ENCODE results near the gene ZNF521. TPM values are rescaled to one million over a fixed set of nuclear protein-coding genes. Genes with fewer than 3 reads are reported as not detected.

Gene ZNF521
- total RNA-seq, 1 experiment from 2014 or later: not detected

GRCh38 chr18:25262920-25263319 is 89.0 kb downstream of the ZNF521 start:
- intact Hi-C loops (cut with micrococcal nuclease): no loop called here
- H3K27me3 Mint-ChIP-seq (ENCODE audit: insufficient read depth, unreplicated experiment): peaks cover 14% of the 10 kb centered on the region
- no peak for TF ChIP-seq CTCF (IDR thresholded peaks at IDR 0.05; ENCODE audit: unreplicated experiment)
- ChIA-PET POLR2A (no interaction called here), CTCF (no interaction called here)
- H3K4me3 Mint-ChIP-seq (ENCODE audit: unreplicated experiment): no peak overlapping the region
- no peak for DNase-seq (ENCODE audit: unreplicated experiment)
- H3K9me3 Mint-ChIP-seq (ENCODE audit: unreplicated experiment): peaks cover 31% of the 10 kb centered on the region
- H3K36me3 Mint-ChIP-seq (ENCODE audit: insufficient read depth, unreplicated experiment): no peaks in the 10 kb centered on the region
- BruUV-seq (replicated peaks): no TSS peak
- no peak overlapping the region for H3K27ac Mint-ChIP-seq (ENCODE audit: low read depth, unreplicated experiment)
- no peaks in the 10 kb centered on the region for H3K4me1 Mint-ChIP-seq (ENCODE audit: insufficient read depth, unreplicated experiment)

GRCh38 chr18:25261768-25262167 is 90.2 kb downstream of the ZNF521 start:
- H3K36me3 Mint-ChIP-seq (ENCODE audit: insufficient read depth, unreplicated experiment): no peaks in the 10 kb centered on the region
- DNase-seq (ENCODE audit: unreplicated experiment): no peak
- H3K4me3 Mint-ChIP-seq (ENCODE audit: unreplicated experiment): no peak overlapping the region
- peaks cover 14% of the 10 kb centered on the region for H3K27me3 Mint-ChIP-seq (ENCODE audit: insufficient read depth, unreplicated experiment)
- peaks cover 31% of the 10 kb centered on the region for H3K9me3 Mint-ChIP-seq (ENCODE audit: unreplicated experiment)
- no peak overlapping the region for H3K27ac Mint-ChIP-seq (ENCODE audit: low read depth, unreplicated experiment)
- no TSS peak for BruUV-seq (replicated peaks)
- CTCF ChIA-PET: no interaction called here
- no peak for TF ChIP-seq CTCF (IDR thresholded peaks at IDR 0.05; ENCODE audit: unreplicated experiment)
- intact Hi-C loops (cut with micrococcal nuclease): no loop called here
- H3K4me1 Mint-ChIP-seq (ENCODE audit: insufficient read depth, unreplicated experiment): no peaks in the 10 kb centered on the region
- POLR2A ChIA-PET: no interaction called here

- no peaks in the 10 kb centered on the region for H3K4me1 Mint-ChIP-seq (ENCODE audit: insufficient read depth, unreplicated experiment)
- H3K27ac Mint-ChIP-seq (ENCODE audit: low read depth, unreplicated experiment): no peak overlapping the region
- TF ChIP-seq CTCF (IDR thresholded peaks at IDR 0.05; ENCODE audit: unreplicated experiment): no peak
- ChIA-PET POLR2A (no interaction called here), CTCF (no interaction called here)
- intact Hi-C loops (cut with micrococcal nuclease): no loop called here
- H3K4me3 Mint-ChIP-seq (ENCODE audit: unreplicated experiment): no peak overlapping the region
- no peaks in the 10 kb centered on the region for H3K36me3 Mint-ChIP-seq (ENCODE audit: insufficient read depth, unreplicated experiment)
- no TSS peak for BruUV-seq (replicated peaks)
- H3K9me3 Mint-ChIP-seq (ENCODE audit: unreplicated experiment): peaks cover 20% of the 10 kb centered on the region
- H3K27me3 Mint-ChIP-seq (ENCODE audit: insufficient read depth, unreplicated experiment): peaks cover 14% of the 10 kb centered on the region
- DNase-seq (ENCODE audit: unreplicated experiment): no peak
Measured at GRCh38 chr18:25256439-25256838, 95.5 kb downstream of the ZNF521 start.

GRCh38 chr18:25253779-25254178 is 98.2 kb downstream of the ZNF521 start:
- DNase-seq (ENCODE audit: unreplicated experiment): no peak
- H3K27me3 Mint-ChIP-seq (ENCODE audit: insufficient read depth, unreplicated experiment): peaks cover under 1% of the 10 kb centered on the region
- POLR2A ChIA-PET: no interaction called here
- BruUV-seq (replicated peaks): no TSS peak
- peaks cover 8% of the 10 kb centered on the region for H3K9me3 Mint-ChIP-seq (ENCODE audit: unreplicated experiment)
- H3K4me3 Mint-ChIP-seq (ENCODE audit: unreplicated experiment): no peak overlapping the region
- H3K4me1 Mint-ChIP-seq (ENCODE audit: insufficient read depth, unreplicated experiment): no peaks in the 10 kb centered on the region
- H3K27ac Mint-ChIP-seq (ENCODE audit: low read depth, unreplicated experiment): no peak overlapping the region
- intact Hi-C loops (cut with micrococcal nuclease): no loop called here
- CTCF ChIA-PET: no interaction called here
- H3K36me3 Mint-ChIP-seq (ENCODE audit: insufficient read depth, unreplicated experiment): peaks cover 4% of the 10 kb centered on the region
- TF ChIP-seq CTCF (IDR thresholded peaks at IDR 0.05; ENCODE audit: unreplicated experiment): no peak

All from MCF 10A (cell line).